ENCODE measurements around the gene TRIB2.

Gene TRIB2

GRCh38 chr2:12778811-12779579 lies 62.3 kb downstream of the TRIB2 start:
- no peak for DNase-seq (ENCODE audit: low read depth in 3 of 3)

GRCh38 chr2:12781329-12781728 lies 64.6 kb downstream of the TRIB2 start:
- DNase-seq (ENCODE audit: low read depth in 3 of 3) = no peak

- no peak for DNase-seq (ENCODE audit: low read depth in 3 of 3)
Observed at GRCh38 chr2:12787891-12788801, 71.4 kb downstream of the TRIB2 start.

- no peak for DNase-seq (ENCODE audit: low read depth in 3 of 3)
Observed at GRCh38 chr2:12791906-12792305, 75.2 kb downstream of the TRIB2 start.

All from stimulated activated CD4-positive, alpha-beta T cell treated with anti-CD3 and anti-CD28 coated beads, TNF-alpha, amount 100 ng/mL, for 24 hours (primary cell).